Effector CD8-positive, alpha-beta T cell (primary cell): ENCODE measurements around the gene BLACAT1.
"Not testable (repeated sequence)": the region's sequence is repeated elsewhere in the genome, so short reads cannot be mapped to it uniquely, and the experiment has no call there.

Experiments used
- DNase-seq: peaks from one replicate; lab custom pipeline; 2025; lab: John Stamatoyannopoulos, UW

Gene BLACAT1

DNA sequence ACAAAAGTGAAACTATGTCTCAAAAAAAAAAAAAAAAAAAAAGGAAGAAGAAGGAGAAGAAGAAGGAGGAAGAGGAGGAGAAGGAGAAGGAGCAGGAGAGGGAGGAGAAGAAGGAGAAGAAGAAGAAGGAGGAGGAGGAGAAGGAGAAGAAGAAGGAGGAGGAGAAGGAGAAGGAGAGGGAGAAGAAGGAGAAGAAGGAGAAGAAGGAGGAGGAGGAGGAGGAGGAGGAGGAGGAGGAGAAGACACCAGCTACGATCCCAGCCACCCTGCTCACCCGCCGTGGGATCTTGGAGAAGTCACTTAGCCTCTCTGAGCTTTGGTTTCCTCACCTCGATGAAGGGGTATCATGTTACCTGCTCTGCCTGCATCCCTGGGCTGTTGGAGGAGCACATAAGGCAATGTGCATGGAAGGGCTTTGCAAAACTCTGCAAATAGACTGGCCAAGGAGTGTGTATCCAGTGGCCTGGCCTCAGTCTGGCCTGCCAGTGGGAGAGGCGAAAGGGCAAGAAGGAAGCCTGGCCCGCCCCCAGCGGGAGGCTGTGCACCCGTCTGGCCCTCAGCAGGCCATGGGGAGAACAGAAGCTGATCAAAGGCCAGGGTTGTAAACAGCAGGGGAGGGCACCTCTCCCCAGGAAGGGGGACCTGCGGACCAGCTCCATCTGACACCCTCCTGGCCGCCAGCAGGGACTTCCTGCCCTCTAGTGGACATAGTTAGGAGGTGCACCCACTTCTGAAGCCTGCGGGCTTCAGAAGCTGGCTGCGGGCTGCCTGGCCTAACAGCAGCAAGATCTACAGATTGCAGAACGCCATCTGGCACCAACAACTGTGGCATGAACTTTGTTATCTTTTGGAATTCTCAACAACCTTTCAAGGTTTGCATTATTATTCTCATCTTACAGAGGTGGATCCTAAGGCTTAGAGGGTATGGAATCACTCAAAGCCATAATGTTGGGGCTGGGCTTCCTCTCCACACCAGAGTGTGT lies 29.4 kb upstream of the BLACAT1 start:
- peak; percentile 35 for DNase-seq

DNA sequence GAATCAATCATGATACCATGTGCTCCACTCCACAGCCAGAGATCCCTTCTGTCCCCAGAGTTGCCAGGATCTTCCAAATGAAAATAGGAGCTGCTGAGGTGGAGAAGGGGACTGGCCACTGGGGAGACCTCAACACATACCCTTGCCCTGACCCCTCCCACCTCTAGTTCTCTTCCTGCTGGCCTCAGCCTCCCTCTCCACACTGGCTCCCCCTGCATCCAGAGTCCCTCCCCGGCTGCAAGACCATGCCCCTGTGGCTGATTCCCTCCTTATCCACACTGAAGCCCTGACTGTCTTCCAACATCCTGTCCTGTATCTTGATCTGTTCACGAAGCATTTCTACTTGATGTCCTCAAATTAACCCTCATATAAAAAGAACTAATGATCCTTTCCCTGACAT lies 27.5 kb upstream of the BLACAT1 start:
- no peak for DNase-seq

DNA sequence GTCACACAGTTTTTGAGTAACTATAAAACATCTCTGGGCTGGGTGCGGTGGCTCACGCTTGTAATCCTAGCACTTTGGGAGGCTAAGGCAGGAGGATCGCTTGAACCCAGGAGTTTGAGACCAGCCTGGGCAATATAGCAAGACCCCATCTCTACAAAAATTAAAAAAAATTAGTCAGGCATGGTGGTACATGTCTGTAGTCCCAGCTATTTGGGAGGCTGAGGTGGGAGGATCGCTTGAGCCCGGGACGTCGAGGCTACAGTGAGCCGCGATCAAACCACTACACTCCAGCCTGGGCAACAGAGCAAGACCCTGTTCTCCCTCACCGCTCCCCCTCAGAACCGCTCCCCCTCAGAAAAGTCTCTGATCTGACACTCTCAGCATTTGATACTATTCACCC lies 26.7 kb upstream of the BLACAT1 start:
- DNase-seq = not testable (repeated sequence)

DNA sequence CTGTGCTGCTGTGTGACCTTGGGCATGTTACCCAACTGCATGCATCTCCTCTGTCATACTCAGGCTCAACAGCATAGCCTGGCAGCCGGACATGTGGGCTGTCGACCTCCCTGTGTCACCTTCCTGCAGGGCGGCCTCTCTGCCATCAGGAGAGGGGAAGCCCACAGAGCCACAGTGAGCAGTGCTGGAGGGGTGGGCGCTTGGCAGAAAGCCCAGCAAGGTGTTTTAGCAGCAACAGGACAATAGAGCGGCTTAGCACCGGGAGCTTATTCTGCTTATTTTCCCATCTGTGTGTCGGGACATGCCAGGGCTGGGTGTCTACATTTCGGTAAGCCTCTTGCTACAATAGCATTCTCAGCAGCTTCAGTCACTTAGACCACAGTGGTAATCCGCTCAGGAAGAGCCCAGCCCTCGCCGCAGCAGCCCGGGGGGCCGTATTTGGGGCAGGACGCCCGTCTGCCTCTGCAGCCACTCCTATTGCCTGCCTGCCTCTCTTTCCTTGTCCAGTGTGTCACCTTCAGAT lies 25.8 kb upstream of the BLACAT1 start:
- peak; percentile 8 for DNase-seq

DNA sequence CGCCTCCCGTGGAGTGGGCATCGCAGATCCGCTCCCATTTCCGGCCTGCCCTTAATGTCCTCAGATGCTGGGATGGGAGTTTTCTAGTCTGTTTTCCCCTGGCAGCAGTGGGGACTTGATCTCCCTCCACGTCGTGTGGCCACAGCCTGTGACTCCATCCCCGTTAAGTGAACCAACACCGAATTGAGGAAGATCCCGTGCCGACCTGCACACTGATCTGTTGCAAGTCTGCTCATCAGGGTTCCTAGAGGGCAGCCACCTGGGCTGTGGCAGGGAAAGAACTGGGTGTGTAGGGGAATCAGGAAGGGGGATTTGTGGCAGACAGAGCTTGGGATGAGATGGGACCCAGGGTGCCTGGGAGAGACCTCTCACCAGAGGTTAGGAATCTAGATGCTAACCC lies 25.4 kb upstream of the BLACAT1 start:
- no peak for DNase-seq

- DNase-seq = peak; percentile 20
These were observed 24.6 kb upstream of the BLACAT1 start for GRCh38 chr1:205480349-205480985.

DNA sequence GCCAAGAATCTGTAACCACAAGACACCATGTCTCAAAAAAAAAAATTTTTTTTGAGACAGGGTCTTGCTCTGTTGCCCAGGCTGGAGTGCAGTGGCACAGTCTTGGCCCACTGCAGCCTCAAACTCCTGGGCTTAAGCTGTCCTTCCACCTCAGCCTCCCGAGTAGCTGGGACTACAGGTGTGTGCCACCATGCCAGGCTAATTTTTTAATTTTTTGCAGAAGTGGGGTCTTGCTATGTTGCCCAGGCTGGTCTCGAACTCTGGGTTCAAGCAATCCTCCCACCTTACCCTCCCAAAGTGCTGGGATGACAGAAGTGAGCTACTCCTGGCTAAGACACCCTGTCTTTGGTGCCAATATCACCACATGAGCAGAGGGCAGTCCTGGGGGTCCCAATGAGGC lies 23.1 kb upstream of the BLACAT1 start:
- not testable (repeated sequence) for DNase-seq

GRCh38 chr1:205477759-205478247 lies 22.0 kb upstream of the BLACAT1 start:
- DNase-seq = no peak

- no peak for DNase-seq
These were observed 21.4 kb upstream of the BLACAT1 start for GRCh38 chr1:205477121-205477758.

DNA sequence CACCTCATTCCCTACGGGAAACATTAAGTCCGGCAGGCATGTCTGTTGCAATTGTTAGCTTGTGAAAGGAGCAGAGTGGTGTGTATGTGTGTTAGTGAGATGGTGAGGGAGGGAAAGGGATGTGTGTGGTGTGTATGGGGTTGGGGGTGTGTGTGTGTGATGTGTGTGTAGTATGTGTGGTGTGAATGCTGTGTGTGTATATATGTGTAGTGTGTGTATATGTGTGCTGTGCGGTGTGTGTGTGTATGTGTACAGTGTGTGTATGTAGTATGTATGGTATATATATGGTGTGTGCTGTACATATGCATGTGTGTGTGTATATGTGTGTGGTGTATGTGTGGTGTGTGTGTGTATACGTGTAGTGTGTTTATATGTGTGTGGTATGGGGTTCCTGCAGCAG lies 20.8 kb upstream of the BLACAT1 start:
- DNase-seq = no peak

GRCh38 chr1:205475855-205476254 lies 20.0 kb upstream of the BLACAT1 start:
- no peak for DNase-seq

DNA sequence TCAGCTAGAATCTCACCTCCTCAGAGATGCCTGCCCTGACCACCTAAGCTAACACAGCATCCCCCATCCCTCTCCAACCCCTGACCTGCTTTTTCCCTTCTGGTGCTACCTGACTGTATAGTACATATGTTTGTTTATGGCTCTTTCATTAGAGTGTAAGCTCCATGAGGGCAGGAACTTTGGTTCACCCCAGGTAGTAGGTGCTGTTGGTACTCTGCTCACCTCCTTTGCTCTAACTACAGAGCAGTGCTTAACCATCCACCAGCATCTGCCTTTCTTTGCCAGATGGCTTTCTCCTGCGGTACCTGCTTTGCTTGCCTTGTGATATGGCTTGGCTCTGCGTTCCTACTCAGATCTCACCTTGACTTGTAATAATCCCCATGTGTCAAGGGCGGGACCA lies 18.7 kb upstream of the BLACAT1 start:
- no peak for DNase-seq

DNA sequence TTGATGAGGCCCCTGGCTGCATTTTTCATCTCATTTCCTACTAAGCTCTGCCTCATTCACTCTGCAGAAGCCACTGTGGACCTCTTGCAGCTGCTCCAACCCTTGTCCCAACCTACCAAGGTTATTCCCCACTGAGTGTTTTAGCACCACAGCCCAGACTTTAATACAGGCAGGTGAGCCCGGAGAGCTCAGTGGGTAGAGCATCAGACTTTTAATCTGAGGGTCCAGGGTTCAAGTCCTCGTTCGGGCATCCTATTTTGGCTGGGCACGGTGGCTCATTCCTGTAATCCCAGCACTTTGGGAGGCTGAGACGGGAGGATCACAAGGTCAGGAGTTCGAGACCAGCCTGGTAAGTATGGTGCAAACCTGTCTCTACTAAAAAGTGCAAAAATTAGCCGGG lies 18.1 kb upstream of the BLACAT1 start:
- DNase-seq = no peak

- no peak for DNase-seq
These were observed 17.6 kb upstream of the BLACAT1 start for GRCh38 chr1:205473475-205473874.

DNA sequence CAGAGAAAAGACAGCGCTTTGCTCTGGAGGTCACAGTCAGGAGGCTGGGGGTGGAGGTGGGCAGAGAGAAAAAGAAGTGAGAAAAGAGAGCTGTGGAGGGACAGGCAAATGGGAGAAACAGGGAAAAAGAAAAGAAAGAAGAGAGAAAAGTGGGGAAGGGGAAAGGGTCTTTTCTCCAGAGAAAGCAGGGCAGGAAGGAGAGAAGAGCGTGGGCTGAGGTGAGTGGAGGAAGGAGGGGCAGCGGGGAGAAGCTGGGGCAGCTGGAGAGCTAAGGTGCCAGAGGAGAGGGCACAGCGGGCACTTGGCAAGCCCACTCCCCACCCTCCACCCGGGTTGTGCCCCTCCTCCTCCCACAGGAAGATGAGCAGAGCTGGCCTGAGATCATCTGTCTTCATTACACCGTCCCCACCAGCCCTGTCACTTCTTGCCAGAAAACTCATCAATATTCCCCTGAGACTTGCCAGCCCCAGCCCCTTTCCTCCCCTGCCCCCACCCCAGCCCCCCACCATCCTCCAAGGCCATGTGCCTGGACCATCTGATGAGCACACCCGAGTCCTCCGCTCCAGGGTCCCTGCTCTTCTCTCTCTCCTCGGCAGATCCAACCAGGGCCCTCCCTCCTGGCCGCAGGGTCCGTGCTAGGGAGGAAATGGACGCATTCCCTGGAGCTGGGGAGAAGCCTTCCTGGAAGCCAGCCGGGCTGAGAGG lies 17.0 kb upstream of the BLACAT1 start:
- no peak for DNase-seq

GRCh38 chr1:205470131-205470530 lies 14.3 kb upstream of the BLACAT1 start:
- no peak for DNase-seq

DNA sequence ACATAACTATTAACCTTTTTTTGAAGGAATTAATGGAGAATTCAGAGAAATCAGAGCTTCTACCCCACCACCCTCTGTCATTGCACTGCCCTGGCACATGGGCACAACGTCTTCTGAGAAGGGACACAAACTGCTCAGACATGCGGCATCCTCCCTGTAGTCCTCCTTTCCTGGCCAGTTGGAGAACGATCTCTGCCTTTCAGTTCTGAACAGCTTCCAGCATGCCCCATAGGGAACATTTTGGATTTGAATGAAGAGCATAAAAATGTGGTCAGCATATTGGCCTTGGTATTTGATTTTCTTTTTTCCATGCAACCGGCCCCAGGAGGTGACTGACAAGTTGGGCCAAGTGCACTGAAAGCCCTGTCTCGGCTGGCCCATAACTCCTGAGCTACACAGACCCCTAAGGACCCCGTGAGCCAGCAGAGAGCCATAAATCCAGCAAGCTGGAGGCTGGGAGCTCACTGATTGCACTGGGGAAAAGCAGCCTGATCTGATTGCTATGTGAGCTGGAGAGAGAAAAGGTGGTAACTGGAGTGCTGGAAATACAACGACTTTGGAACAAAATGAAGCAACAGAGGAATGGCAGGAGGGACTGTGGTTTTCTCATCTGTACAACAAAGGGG lies 10.9 kb upstream of the BLACAT1 start:
- DNase-seq = no peak

DNA sequence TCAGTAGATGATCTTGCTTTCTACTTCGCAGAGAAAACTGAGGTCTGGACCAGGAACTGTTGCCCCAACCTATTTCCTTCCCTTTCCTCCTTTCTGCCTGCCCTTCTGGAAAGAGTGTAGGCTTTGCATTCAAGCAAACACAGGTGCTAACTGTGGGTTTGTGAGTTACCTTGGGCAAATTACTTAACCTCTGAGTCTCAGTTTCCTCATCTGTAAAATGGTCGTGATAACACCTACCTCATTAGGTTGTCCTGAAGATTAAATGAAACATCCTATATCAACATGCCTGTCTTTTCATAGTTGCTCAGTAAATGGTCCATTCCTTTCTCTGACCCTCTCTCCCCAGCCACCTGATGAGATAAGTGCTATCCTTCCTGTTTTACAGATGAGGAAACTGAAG lies 9.5 kb upstream of the BLACAT1 start:
- no peak for DNase-seq

DNA sequence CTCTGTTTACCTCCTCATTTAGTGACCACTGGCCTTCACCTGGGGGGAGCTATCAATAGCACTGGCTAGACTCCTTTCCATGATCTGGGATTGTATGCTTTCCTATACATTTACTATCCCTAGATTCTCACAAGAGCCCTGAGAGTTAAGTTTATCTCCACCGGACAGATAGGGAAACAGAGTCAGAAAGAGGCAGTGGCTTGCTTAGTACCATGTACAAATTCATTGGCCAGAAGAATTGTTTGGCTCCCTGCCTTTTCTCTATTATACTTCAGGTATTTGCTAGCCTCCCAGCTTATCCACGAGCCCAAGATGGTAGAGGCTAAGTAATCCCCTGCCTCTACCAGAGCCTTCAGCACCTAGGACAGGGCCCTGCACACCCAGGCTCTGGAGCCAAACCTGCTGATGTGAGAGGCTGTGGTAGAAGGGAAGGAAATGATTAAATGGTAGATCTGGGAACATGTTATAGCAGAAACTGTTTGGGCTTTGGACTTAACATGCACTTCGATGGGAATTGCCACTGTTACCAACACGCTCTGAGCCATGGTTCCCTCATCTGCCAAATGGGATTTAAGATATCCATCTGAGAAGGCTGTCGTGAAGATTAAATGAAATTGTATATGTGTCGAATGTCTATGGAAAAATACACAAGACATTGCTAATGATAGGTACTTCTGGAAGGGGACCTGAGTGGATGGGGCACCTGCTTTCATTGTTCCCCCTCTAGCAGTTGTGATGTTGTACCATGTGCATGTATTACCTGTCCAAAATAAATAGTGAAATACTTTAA lies 3.1 kb upstream of the BLACAT1 start:
- DNase-seq = no peak
